Neural cell (in vitro differentiated cells): Measurements from ENCODE around the gene PRG2. TPM values are rescaled to one million over a fixed set of nuclear protein-coding genes. Genes with fewer than 3 reads are reported as not detected.

Experiments
- H2AFZ ChIP-seq: fragments of 200-600, 300-800 bp; sonication (generic), shearing (Covaris generic); 2 replicates; pipeline ENCODE4 v1.6.0; 2014; ENCODE audit warnings: low read depth, mild to moderate bottlenecking, antibody characterized with exemption, low read length, moderate library complexity
- H3F3A ChIP-seq: fragments of 200-600 bp; shearing (Covaris generic); 2 replicates; pipeline ENCODE4 v1.6.1; 2016; ENCODE audit warnings: mild to moderate bottlenecking, moderate library complexity, mixed read lengths, antibody characterized with exemption, low read length; ENCODE audit not compliant: insufficient read depth, poor library complexity, severe bottlenecking
- H3K27ac ChIP-seq: fragments of 200-600, 300-800 bp; sonication (generic), shearing (Covaris generic); 2 replicates; pipeline ENCODE4 v1.5.1; 2014; ENCODE audit warnings: mild to moderate bottlenecking, low read length, moderate library complexity
- H3K27me3 ChIP-seq: fragments of 300-800, 200-600 bp; sonication (generic), shearing (Covaris generic); 2 replicates; pipeline ENCODE4 v1.6.0; 2014; ENCODE audit warnings: mild to moderate bottlenecking, low read depth, low read length, moderate library complexity; ENCODE audit not compliant: insufficient read depth
- H3K36me3 ChIP-seq: fragments of 300-800, 200-600 bp; sonication (generic), shearing (Covaris generic); 2 replicates; pipeline ENCODE4 v1.5.1; 2014; ENCODE audit warnings: mild to moderate bottlenecking, antibody characterized with exemption, low read length, moderate library complexity; ENCODE audit not compliant: insufficient read depth
- H3K4me2 ChIP-seq: fragments of 300-800, 200-600 bp; sonication (generic), shearing (Covaris generic); 2 replicates; pipeline ENCODE4 v1.6.0; 2014; ENCODE audit warnings: mild to moderate bottlenecking, low read length
- H3K4me3 ChIP-seq: fragments of 300-800, 200-600 bp; sonication (generic), shearing (Covaris generic); 2 replicates; pipeline ENCODE4 v1.5.1; 2014; ENCODE audit warnings: mild to moderate bottlenecking, low read length, moderate library complexity
- H3K79me2 ChIP-seq: fragments of 200-600 bp; shearing (Covaris generic); replicated peaks from 2 replicates; pipeline ENCODE4 v1.6.0; 2014; ENCODE audit warnings: mild to moderate bottlenecking, low read length, moderate library complexity; ENCODE audit not compliant: insufficient read depth
- H3K9ac ChIP-seq: fragments of 300-800, 200-600 bp; sonication (generic), shearing (Covaris generic); 2 replicates; pipeline ENCODE4 v1.6.1; 2016; ENCODE audit warnings: mild to moderate bottlenecking, low read length, mixed read lengths
- H3K9me2 ChIP-seq: fragments of 200-600 bp; shearing (Covaris generic); 2 replicates; pipeline ENCODE4 v1.6.1; 2016; ENCODE audit warnings: mild to moderate bottlenecking, low read length, mixed read lengths; ENCODE audit not compliant: insufficient read depth
- H3K9me3 ChIP-seq: fragments of 200-600, 300-800 bp; sonication (generic), shearing (Covaris generic); 2 replicates; pipeline ENCODE4 v1.6.1; 2016; ENCODE audit warnings: mild to moderate bottlenecking, mixed run types, low read length, moderate library complexity, mixed read lengths
- H4K20me1 ChIP-seq: fragments of 200-600 bp; shearing (Covaris generic); 2 replicates; pipeline ENCODE4 v1.6.1; 2016; ENCODE audit warnings: mild to moderate bottlenecking, mixed run types; ENCODE audit not compliant: insufficient read depth
- CTCF ChIP-seq: fragments of 450-650 bp; IDR thresholded peaks from 2 replicates; pipeline ENCODE4 v1.5.1; 2014; ENCODE audit warnings: antibody characterized with exemption, mild to moderate bottlenecking, moderate library complexity; ENCODE audit not compliant: poor library complexity, severe bottlenecking
- EP300 ChIP-seq: fragments of 450-650 bp; conservative IDR thresholded peaks from 2 replicates; pipeline ENCODE4 v1.6.1; 2014; ENCODE audit warnings: antibody characterized with exemption, mild to moderate bottlenecking, moderate library complexity; ENCODE audit not compliant: poor library complexity, severe bottlenecking
- EZH2 ChIP-seq: fragments of 200-600, 300-800 bp; shearing (Covaris generic), sonication (generic); IDR thresholded peaks from 2 replicates; pipeline ENCODE4 v1.6.1; 2014; ENCODE audit warnings: antibody characterized with exemption, low read length, borderline replicate concordance, mild to moderate bottlenecking; ENCODE audit not compliant: insufficient read depth, poor library complexity, severe bottlenecking
- MXI1 ChIP-seq: fragments of 450-650 bp; conservative IDR thresholded peaks from 2 replicates; pipeline ENCODE4 v1.6.1; 2014; ENCODE audit warnings: antibody characterized with exemption, mild to moderate bottlenecking; ENCODE audit not compliant: poor library complexity, severe bottlenecking
- POLR2AphosphoS5 ChIP-seq: IDR thresholded peaks from 2 replicates; pipeline ENCODE4 v1.6.1; 2012
- RAD21 ChIP-seq: fragments of 450-650 bp; conservative IDR thresholded peaks from 2 replicates; pipeline ENCODE4 v1.6.1; 2014; ENCODE audit warnings: antibody characterized with exemption, mild to moderate bottlenecking, moderate library complexity
- REST ChIP-seq: IDR thresholded peaks from 2 replicates; pipeline ENCODE4 v1.6.1; 2012; ENCODE audit warnings: borderline replicate concordance
- SMC3 ChIP-seq: fragments of 450-650 bp; conservative IDR thresholded peaks from 2 replicates; pipeline ENCODE4 v1.6.1; 2014; ENCODE audit warnings: antibody characterized with exemption, mild to moderate bottlenecking, moderate library complexity; ENCODE audit not compliant: poor library complexity
- TAF1 ChIP-seq: IDR thresholded peaks from 2 replicates; pipeline ENCODE4 v1.6.1; 2012; ENCODE audit warnings: low read depth
- polyA plus RNA-seq: library from polyadenylated mRNA; depleted of rRNA; stranded (reverse); fragments of >200 nt; gene quantifications from 2 replicates; pipeline ENCODE4 v1.2.3, GENCODE V29; 2014

PRG2 gene
- polyA plus RNA-seq, 1 donor from 2014 or later: not detected

GRCh38 chr11:57426929-57427726 is 36.7 kb upstream of the PRG2 start, which contains the start of gene SLC43A3:
SLC43A3 (minus strand) TSS chr11:57427121; CDS start chr11:57426172, 949 bp downstream.
- no peak for TF ChIP-seq EZH2
- TF ChIP-seq SMC3: no peak
- TF ChIP-seq EP300: no peak
- no peak for TF ChIP-seq CTCF
- Histone ChIP-seq H3K9me2 (no peaks in the 10 kb centered on the region), H3K27me3 (peaks cover 4% of the 10 kb centered on the region), H3K9me3 (no peaks in the 10 kb centered on the region), H3F3A (no peaks in the 10 kb centered on the region), H3K4me2 (no peak within 1 kb of the TSS), H3K79me2 (no peaks in the 10 kb centered on the region), H3K36me3 (no peaks in the 10 kb centered on the region), H2AFZ (no peak within 1 kb of the TSS), H4K20me1 (no peaks in the 10 kb centered on the region), H3K9ac (no peak within 1 kb of the TSS), H3K27ac (no peak within 1 kb of the TSS), H3K4me3 (no peak within 1 kb of the TSS)

- peaks cover 4% of the 10 kb centered on the region for H3K27me3 ChIP-seq
- no peak overlapping the region for H3K4me3 ChIP-seq
- no peaks in the 10 kb centered on the region for H3F3A ChIP-seq
- no peak overlapping the region for H3K27ac ChIP-seq
- no peaks in the 10 kb centered on the region for H3K79me2 ChIP-seq
- H2AFZ ChIP-seq: no peak overlapping the region
- no peak for TF ChIP-seq POLR2AphosphoS5
- TF ChIP-seq RAD21: no peak
- no peak for TF ChIP-seq REST
- no peak for TF ChIP-seq TAF1
- no peak for TF ChIP-seq EZH2
- TF ChIP-seq MXI1: no peak
- TF ChIP-seq CTCF: no peak
- TF ChIP-seq SMC3: no peak
- no peak for TF ChIP-seq EP300
- H3K36me3 ChIP-seq: no peaks in the 10 kb centered on the region
- H4K20me1 ChIP-seq: no peaks in the 10 kb centered on the region
- H3K9me2 ChIP-seq: no peaks in the 10 kb centered on the region
- no peak overlapping the region for H3K4me2 ChIP-seq
- H3K9me3 ChIP-seq: no peaks in the 10 kb centered on the region
- H3K9ac ChIP-seq: no peak overlapping the region
Measured at GRCh38 chr11:57426439-57426928, 36.0 kb upstream of the PRG2 start.
